Kidney (tissue), 14 donors: ENCODE data around the gene APMAP. TPM values are rescaled to one million over a fixed set of nuclear protein-coding genes. Genes with fewer than 3 reads are reported as not detected.

Experiments
- DNase-seq, 5 donors: peaks; one replicate each; pipeline ENCODE4 v3.0.0-alpha.2; 2013 to 2020
- FAIRE-seq: peaks from 2 replicates; lab custom pipeline; 2012; peaks lifted over from hg19 to GRCh38; lab: Jason Lieb, UNC
- H3K27ac ChIP-seq, 2 donors: one replicate each; pipeline ENCODE4 v1.7.0; 2013; ENCODE audit warnings: low read depth in 2 of 2, low read length in 2 of 2, inconsistent platforms in 1 of 2
- H3K27me3 ChIP-seq: one replicate; pipeline ENCODE4 v1.7.1; 2013; ENCODE audit warnings: low read length, inconsistent platforms; ENCODE audit not compliant: control insufficient read depth, insufficient read depth
- H3K36me3 ChIP-seq, 3 donors: one replicate each; pipeline versions ENCODE4 v1.7.0 to v1.7.1; 2013; ENCODE audit warnings: low read length in 3 of 3, control low read depth in 1 of 3, inconsistent platforms in 1 of 3; ENCODE audit not compliant: insufficient read depth in 3 of 3, control insufficient read depth in 2 of 3
- H3K4me1 ChIP-seq, 3 donors: one replicate each; pipeline versions ENCODE4 v1.7.0 to v1.7.1; 2013; ENCODE audit warnings: low read length in 3 of 3, inconsistent platforms in 1 of 3, low read depth in 1 of 3; ENCODE audit not compliant: control insufficient read depth in 2 of 3, insufficient read depth in 2 of 3
- H3K4me3 ChIP-seq, 3 donors: one replicate each; pipeline versions ENCODE4 v1.7.0 to v1.8.1; 2013; ENCODE audit warnings: low read length in 3 of 3, control low read depth in 1 of 3, inconsistent platforms in 1 of 3
- H3K9ac ChIP-seq, 3 donors: one replicate each; pipeline versions ENCODE4 v1.7.0 to v1.7.1; 2013; ENCODE audit warnings: low read length in 3 of 3, control low read depth in 1 of 3, inconsistent platforms in 1 of 3
- H3K9me3 ChIP-seq, 3 donors: one replicate each; pipeline versions ENCODE4 v1.7.0 to v1.7.1; 2013; ENCODE audit warnings: low read length in 3 of 3, control low read depth in 1 of 3, inconsistent platforms in 1 of 3; ENCODE audit not compliant: control insufficient read depth in 2 of 3, insufficient read depth in 1 of 3
- CTCF ChIP-seq: IDR thresholded peaks from 3 replicates; pipeline ENCODE4 v1.5.1; 2012; ENCODE audit warnings: mild to moderate bottlenecking, moderate library complexity, borderline replicate concordance; ENCODE audit not compliant: insufficient read depth; ENCODE audit errors: extremely low read depth
- intact Hi-C: fragments of 100-400 bp; cut with DNase I; formaldehyde crosslinking; loops from one replicate; pipeline ENCODE4 v1.11.1; 2022
- polyA plus RNA-seq: library from polyadenylated mRNA; stranded (reverse); fragments of 350-450 nt; fragmentation: Illumina TruSeq; extraction: RNeasy Lipid Tissue Mini Kit (QIAGEN cat#74804); gene quantifications from one replicate; pipeline ENCODE4 v1.2.3, GENCODE V29; 2014; ENCODE audit warnings: low read depth, low replicate concordance; ENCODE audit not compliant: insufficient read depth
- total RNA-seq: library from RNA; stranded (reverse); fragmentation: NEBNext Ultra II Directional; extraction: Animal tissue kit (Norgen Biotek cat#: 25700); gene quantifications from one replicate; pipeline ENCODE4 v1.2.1, GENCODE V29; 2021
- donor health status: control.
- donor health status: control.
- donor health status: control.
- donor health status: control.
- donor health status: control.
- donor health status: DM: yes; HTN: yes; CAD: no.
- donor health status: Normal renal cell carcinoma (clear cell type).

APMAP gene
- total and polyA plus RNA-seq, 2 donors from 2014 or later, result 79.7 to 90.9 TPM

- Histone ChIP-seq H3K9me3 (no peaks in the 10 kb centered on the region), H3K9ac (no peak overlapping the region), H3K4me1 (peaks cover 0 to 12% (median 6%) of the 10 kb centered on the region in 3 donors), H3K36me3 (no peaks in the 10 kb centered on the region), H3K4me3 (peak overlapping the region in 1 of 3 donors; percentile 25), H3K27ac (no peak overlapping the region), H3K27me3 (no peaks in the 10 kb centered on the region)
- FAIRE-seq (no peak), DNase-seq (peak; percentile 84 to 91 (median 86))
- TF ChIP-seq CTCF, result peak; percentile 98
- intact Hi-C loops, result loop anchor here (5.0 to 10.0 kb wide), 2 partner anchors 68 to 180 kb away; no protein-coding TSS in a partner anchor
Observed at GRCh38 chr20:24994470-24995368, 2.2 kb upstream of the APMAP start.

- H3K4me3 ChIP-seq, result no peak overlapping the region
- H3K27ac ChIP-seq, result no peak overlapping the region
Observed at GRCh38 chr20:24994186-24994465, 1.6 kb upstream of the APMAP start.

GRCh38 chr20:24993337-24994185, 1.0 kb upstream of the APMAP start:
- Histone ChIP-seq H3K9ac (peak overlapping the region in 2 of 3 donors; percentile 86 to 87), H3K4me1 (peaks cover 0 to 12% (median 6%) of the 10 kb centered on the region in 3 donors), H3K27me3 (no peaks in the 10 kb centered on the region), H3K9me3 (no peaks in the 10 kb centered on the region), H3K27ac (peak overlapping the region; percentile 92 to 95), H3K4me3 (peak overlapping the region in 2 of 3 donors; percentile 86 to 94), H3K36me3 (no peaks in the 10 kb centered on the region)
- no peak for FAIRE-seq
- TF ChIP-seq CTCF, result peak; percentile 52
- peak in 3 of 5 donors; percentile 37 to 72 (median 68) for DNase-seq
- intact Hi-C loops, result loop anchor here (10.0 kb wide), 1 partner anchor 181 kb away; no protein-coding TSS in a partner anchor

More at GRCh38 chr20:24994186-24994465, 1.6 kb upstream of the APMAP start:
- no peak for DNase-seq
- no peak for FAIRE-seq
- no peaks in the 10 kb centered on the region for H3K27me3 ChIP-seq
- intact Hi-C loops, result loop anchor here (10.0 kb wide), 1 partner anchor 181 kb away; no protein-coding TSS in a partner anchor
- H3K4me1 ChIP-seq, result peaks cover 0 to 12% (median 6%) of the 10 kb centered on the region in 3 donors
- no peak for TF ChIP-seq CTCF
- no peaks in the 10 kb centered on the region for H3K9me3 ChIP-seq
- H3K36me3 ChIP-seq, result no peaks in the 10 kb centered on the region
- H3K9ac ChIP-seq, result no peak overlapping the region
